Osteoblast (primary cell): ENCODE data around the gene NKD2. TPM values are rescaled to one million over a fixed set of nuclear protein-coding genes. Genes with fewer than 3 reads are reported as not detected.
A peak's percentile ranks its signal among the peaks of the same experiment; 100 is the strongest.

Experiments used
- DNase-seq: peaks from one replicate; pipeline ENCODE4 v3.0.0; 2011; ENCODE audit warnings: low spot score, mixed read lengths; ENCODE audit not compliant: insufficient read length; ENCODE audit errors: missing footprints
- H2AFZ ChIP-seq: 2 replicates; pipeline ENCODE4 v1.6.0; 2011; ENCODE audit warnings: mild to moderate bottlenecking, low read length
- H3K27ac ChIP-seq: 2 replicates; pipeline ENCODE4 v1.5.1; 2011; ENCODE audit warnings: mild to moderate bottlenecking, low read depth, low read length, moderate library complexity
- H3K27me3 ChIP-seq: 2 replicates; pipeline ENCODE4 v1.6.0; 2012; ENCODE audit warnings: mild to moderate bottlenecking, control low read depth, inconsistent platforms, low read length, moderate library complexity; ENCODE audit not compliant: insufficient read depth
- H3K36me3 ChIP-seq: 2 replicates; pipeline ENCODE4 v1.5.1; 2011; ENCODE audit warnings: mild to moderate bottlenecking, low read length, control low read depth, moderate library complexity; ENCODE audit not compliant: insufficient read depth
- H3K4me1 ChIP-seq: 2 replicates; pipeline ENCODE4 v1.5.1; 2011; ENCODE audit warnings: mild to moderate bottlenecking, low read length, control low read depth, moderate library complexity; ENCODE audit not compliant: insufficient read depth
- H3K4me2 ChIP-seq: 2 replicates; pipeline ENCODE4 v1.6.0; 2011; ENCODE audit warnings: mild to moderate bottlenecking, low read length; ENCODE audit not compliant: insufficient read depth
- H3K4me3 ChIP-seq: fragments of 200-600 bp; sonication (generic); 3 replicates; pipeline ENCODE4 v1.5.1; 2012; ENCODE audit warnings: mild to moderate bottlenecking, low read length, inconsistent platforms; ENCODE audit not compliant: insufficient read depth
- H3K79me2 ChIP-seq: 2 replicates; pipeline ENCODE4 v1.6.0; 2012; ENCODE audit warnings: mild to moderate bottlenecking, low read length, control low read depth, inconsistent platforms; ENCODE audit not compliant: insufficient read depth
- H3K9me3 ChIP-seq: 2 replicates; pipeline ENCODE4 v1.5.1; 2011; ENCODE audit warnings: low read depth, low read length, control low read depth
- H4K20me1 ChIP-seq: 2 replicates; pipeline ENCODE4 v1.6.0; 2012; ENCODE audit warnings: mild to moderate bottlenecking, low read length, control low read depth; ENCODE audit not compliant: insufficient read depth
- CTCF ChIP-seq: IDR thresholded peaks from 2 replicates; pipeline ENCODE4 v1.5.1; 2011; ENCODE audit warnings: mild to moderate bottlenecking, low read depth, low read length, moderate library complexity; ENCODE audit errors: extremely low read depth
- total RNA-seq: library from RNA; depleted of rRNA; stranded (reverse); fragments of >200 nt; gene quantifications from 2 replicates; pipeline ENCODE4 v1.2.3, GENCODE V29; 2012

The NKD2 gene
- total RNA-seq, 1 donor, result under 0.01 TPM

- Histone ChIP-seq H3K27me3 (no peaks in the 10 kb centered on the region), H4K20me1 (no peaks in the 10 kb centered on the region), H3K27ac (no peak overlapping the region), H3K36me3 (no peaks in the 10 kb centered on the region), H3K4me1 (no peaks in the 10 kb centered on the region), H3K4me3 (no peak overlapping the region), H2AFZ (no peak overlapping the region), H3K79me2 (no peaks in the 10 kb centered on the region), H3K4me2 (no peak overlapping the region), H3K9me3 (no peaks in the 10 kb centered on the region)
- no peak for TF ChIP-seq CTCF
- peak; percentile 81 for DNase-seq
These were observed 56.0 kb downstream of the NKD2 start for GRCh38 chr5:1064383-1065142.

- no peak for TF ChIP-seq CTCF
- H3K4me1 ChIP-seq, result no peaks in the 10 kb centered on the region
- H2AFZ ChIP-seq, result no peak overlapping the region
- no peak overlapping the region for H3K4me2 ChIP-seq
- peak; percentile 72 for DNase-seq
- H3K9me3 ChIP-seq, result no peaks in the 10 kb centered on the region
- H3K36me3 ChIP-seq, result no peaks in the 10 kb centered on the region
- H3K4me3 ChIP-seq, result no peak overlapping the region
- H3K27me3 ChIP-seq, result no peaks in the 10 kb centered on the region
- no peaks in the 10 kb centered on the region for H4K20me1 ChIP-seq
- no peak overlapping the region for H3K27ac ChIP-seq
- H3K79me2 ChIP-seq, result no peaks in the 10 kb centered on the region
These were observed 56.6 kb downstream of the NKD2 start for GRCh38 chr5:1065143-1065750.

- Histone ChIP-seq H3K4me1 (no peaks in the 10 kb centered on the region), H2AFZ (no peak overlapping the region), H4K20me1 (no peaks in the 10 kb centered on the region), H3K36me3 (no peaks in the 10 kb centered on the region), H3K27ac (no peak overlapping the region), H3K4me2 (no peak overlapping the region), H3K9me3 (no peaks in the 10 kb centered on the region), H3K79me2 (no peaks in the 10 kb centered on the region), H3K4me3 (no peak overlapping the region), H3K27me3 (no peaks in the 10 kb centered on the region)
- no peak for TF ChIP-seq CTCF
- DNase-seq, result peak; percentile 91
These were observed 57.5 kb downstream of the NKD2 start for GRCh38 chr5:1065891-1066650.

GRCh38 chr5:1066676-1067075 is 58.1 kb downstream of the NKD2 start:
- no peaks in the 10 kb centered on the region for H3K79me2 ChIP-seq
- no peak overlapping the region for H3K27ac ChIP-seq
- no peaks in the 10 kb centered on the region for H3K27me3 ChIP-seq
- H4K20me1 ChIP-seq, result no peaks in the 10 kb centered on the region
- H3K36me3 ChIP-seq, result no peaks in the 10 kb centered on the region
- DNase-seq, result peak; percentile 85
- H3K4me2 ChIP-seq, result no peak overlapping the region
- no peak for TF ChIP-seq CTCF
- H3K9me3 ChIP-seq, result no peaks in the 10 kb centered on the region
- no peaks in the 10 kb centered on the region for H3K4me1 ChIP-seq
- no peak overlapping the region for H3K4me3 ChIP-seq
- H2AFZ ChIP-seq, result no peak overlapping the region
